GM19025 (cell line): Measurements from ENCODE around the gene COX5A.
"Not testable (repeated sequence)": the region's sequence is repeated elsewhere in the genome, so short reads cannot be mapped to it uniquely, and the experiment has no call there.

Experiments used
- ATAC-seq: cut with Tn5 transposase; IDR thresholded peaks from one replicate; pipeline ENCODE4 v1.9.1; 2021; ENCODE audit warnings: mild to moderate bottlenecking, low read depth, moderate library complexity; ENCODE audit not compliant: unreplicated experiment

The COX5A gene

GRCh38 chr15:74902295-74903075, 35.4 kb downstream of the COX5A start:
- ATAC-seq: no peak

DNA sequence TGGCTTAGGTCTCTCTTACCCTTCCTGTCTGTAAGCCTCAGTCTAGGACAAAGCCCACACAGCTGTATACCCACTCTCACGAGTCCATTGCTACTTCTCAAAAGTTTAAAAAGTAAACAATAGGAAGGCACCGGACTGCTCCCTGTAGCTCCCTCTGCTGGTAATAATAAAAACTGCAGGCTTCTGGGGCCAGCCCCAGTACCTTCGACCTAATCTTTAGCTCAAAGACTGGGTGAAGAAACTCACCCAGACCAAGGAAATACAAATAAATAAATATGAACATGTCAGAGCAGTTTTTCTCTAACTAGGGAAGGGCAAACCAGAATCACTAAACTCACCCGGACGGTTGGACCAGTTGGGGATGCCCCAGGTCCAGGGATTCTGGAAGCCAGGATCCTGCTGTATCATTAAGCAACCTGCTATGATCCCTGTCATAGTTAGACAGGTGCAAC, 36.2 kb downstream of the COX5A start:
- no peak for ATAC-seq

- ATAC-seq: no peak
Observed at GRCh38 chr15:74897300-74897701, 40.6 kb downstream of the COX5A start.

GRCh38 chr15:74896316-74896715, 41.6 kb downstream of the COX5A start:
- no peak for ATAC-seq

DNA sequence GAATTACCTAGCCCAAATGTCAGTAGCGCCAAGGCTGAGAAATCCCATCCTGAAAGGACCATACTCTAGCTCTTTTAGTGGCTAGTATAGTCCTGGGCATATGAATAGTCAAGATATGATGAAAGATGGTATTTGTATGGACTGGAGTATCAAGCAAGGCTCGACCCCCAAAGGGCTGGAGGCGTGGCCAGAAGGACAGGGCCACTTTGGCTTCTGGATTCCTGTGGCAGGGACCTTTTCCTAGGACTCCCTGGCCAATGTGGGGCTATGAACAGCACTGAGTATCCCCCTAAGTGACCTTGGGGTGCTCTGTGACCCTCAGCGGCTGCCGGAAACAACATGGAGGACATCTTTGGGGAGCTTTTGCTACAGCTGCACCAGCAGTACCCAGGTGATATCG, 42.0 kb downstream of the COX5A start:
- ATAC-seq: no peak

- not testable (repeated sequence) for ATAC-seq
Observed at GRCh38 chr15:74894383-74894782, 43.5 kb downstream of the COX5A start.

DNA sequence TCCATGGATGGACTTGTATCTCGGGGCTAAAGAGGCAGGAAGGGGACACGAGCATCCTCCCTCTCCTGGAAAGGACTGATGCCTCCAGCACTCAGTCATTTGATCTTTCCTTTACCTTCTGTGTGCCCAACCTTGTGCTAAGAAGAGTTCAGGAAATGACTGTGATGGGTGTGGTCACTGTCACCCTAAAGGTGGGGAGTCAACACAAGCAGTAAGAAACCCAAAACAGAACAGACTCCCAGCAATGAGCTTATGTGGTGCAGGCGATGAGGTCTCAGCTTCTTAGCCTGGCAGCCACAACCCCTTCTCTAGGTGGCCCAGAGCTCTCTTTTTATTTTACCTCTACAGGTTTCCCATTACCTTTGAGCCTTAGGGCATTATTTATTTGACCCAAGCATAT, 44.2 kb downstream of the COX5A start:
- ATAC-seq: no peak

- no peak for ATAC-seq
Observed at GRCh38 chr15:74892931-74893330, 44.9 kb downstream of the COX5A start.

DNA sequence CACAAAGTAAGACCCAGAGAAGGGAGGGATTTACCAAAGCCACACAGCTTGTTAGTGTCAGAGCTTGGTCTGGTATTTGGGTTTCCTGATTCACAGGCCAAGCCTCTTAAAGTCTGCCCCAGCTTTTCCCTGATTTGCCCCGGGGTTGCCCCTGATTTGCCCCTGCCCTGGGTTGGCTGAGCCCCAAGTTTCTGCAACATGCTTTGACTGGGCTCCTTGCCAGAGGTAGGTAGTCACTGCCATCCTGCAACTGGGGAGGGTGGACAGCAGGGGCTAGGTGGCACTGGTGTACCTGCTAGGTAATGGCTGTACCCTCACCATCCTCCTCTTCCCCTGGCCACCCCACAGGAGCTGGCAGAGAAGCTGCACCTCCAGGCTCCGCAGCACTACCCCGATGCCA, 45.6 kb downstream of the COX5A start:
- no peak for ATAC-seq

DNA sequence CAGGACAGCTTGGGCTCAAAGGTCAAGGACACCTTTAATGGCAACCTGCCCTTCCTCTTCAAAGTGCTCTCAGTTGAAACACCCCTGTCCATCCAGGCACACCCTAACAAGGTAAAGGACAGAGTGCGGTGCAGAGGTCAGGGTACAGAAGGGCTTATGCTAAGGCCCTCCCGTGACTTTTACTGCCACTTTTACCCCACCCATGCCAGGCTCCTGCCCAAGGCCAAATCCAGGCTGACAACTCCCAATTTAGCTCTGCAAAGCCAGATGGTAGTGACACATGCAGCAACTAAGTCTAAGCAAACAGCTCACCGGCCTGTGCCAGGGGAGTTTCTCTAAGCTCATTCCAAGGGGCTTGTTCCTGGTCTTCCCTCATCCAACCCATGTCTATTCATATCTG, 46.4 kb downstream of the COX5A start:
- no peak for ATAC-seq

GRCh38 chr15:74890665-74890960, 47.3 kb downstream of the COX5A start:
- ATAC-seq: no peak

DNA sequence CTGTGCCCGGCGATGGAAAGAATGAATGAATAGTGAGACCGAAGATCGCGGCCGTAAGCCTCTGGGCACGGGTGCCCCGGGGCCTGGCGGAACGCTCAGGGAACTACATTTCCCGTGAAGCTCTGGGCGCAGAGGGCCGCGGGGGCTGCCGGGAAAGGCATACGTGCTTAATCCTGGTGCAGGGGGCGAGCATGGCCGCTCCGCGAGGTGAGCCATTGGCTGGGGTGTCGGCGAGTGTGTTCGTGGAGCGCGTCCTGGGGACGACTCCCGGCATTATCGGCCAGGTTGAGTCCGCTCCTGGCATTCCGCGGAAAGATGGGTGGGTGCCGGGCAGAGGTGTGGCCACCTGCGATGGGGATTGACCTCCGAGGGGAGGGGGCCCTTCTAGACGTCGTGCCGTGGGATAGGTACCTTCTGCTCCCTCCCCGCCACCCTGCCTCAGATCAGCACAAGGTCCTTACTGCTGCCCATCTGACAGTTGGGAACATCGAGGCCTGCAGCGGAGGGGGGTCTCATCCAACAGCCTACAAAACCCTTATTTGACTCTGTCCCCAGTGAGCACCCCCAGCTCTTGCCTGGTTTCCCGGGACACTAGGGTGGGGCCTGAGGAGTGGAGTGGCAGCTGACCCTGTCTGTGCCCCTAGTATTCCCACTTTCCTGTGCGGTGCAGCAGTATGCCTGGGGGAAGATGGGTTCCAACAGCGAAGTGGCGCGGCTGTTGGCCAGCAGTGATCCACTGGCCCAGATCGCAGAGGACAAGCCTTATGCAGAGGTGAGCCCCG, 47.8 kb downstream of the COX5A start, which contains the start of gene MPI:
Gene MPI, plus strand, starts transcription at position 160 of the 782 bp plus-strand sequence. Its CDS starts 32 bp downstream, at position 192.
- peak; percentile 97 for ATAC-seq

DNA sequence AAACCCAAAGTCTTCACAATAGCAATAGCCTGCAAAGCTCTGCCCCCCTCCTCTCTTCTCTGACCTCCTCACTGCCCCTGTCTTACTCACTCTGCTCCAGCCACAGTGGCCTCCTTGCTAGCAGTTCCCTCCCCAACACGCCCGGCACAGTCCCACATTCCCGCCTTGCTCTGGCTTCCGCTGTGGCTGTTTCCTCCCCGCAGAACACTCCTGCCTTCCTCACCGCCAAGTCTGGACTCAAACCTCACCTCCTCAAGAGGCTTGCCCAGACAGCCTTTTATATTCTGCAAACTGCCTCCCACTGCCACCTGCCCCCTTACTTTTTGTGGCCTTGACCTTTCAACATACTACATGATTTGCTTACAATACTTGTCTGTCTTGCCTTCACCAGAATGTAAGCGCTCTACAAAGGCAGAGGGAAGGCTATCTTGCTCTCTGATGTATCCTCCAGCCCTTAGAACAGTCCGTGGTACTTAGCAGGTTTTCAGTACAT, 48.4 kb downstream of the COX5A start:
- ATAC-seq: peak; percentile 19

DNA sequence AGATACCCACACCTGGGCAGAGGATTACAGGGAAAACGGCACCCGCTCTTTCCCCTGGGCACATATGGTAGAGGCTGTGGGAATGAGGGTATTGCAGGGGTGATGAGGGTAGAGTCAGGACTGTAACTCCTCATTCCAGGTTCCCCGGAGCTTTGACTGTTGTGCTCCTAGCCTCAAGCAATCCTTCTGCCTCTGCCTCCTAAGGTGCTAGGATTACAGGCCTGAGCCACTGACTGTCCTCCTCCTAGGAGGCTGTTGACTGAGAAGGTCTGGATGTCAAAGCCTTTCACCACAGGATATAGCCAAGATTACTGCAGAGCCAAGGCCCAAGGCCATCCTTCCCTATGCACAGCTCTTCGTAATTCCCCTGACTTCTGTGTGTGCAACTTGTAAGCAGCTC, 49.2 kb downstream of the COX5A start:
- no peak for ATAC-seq

DNA sequence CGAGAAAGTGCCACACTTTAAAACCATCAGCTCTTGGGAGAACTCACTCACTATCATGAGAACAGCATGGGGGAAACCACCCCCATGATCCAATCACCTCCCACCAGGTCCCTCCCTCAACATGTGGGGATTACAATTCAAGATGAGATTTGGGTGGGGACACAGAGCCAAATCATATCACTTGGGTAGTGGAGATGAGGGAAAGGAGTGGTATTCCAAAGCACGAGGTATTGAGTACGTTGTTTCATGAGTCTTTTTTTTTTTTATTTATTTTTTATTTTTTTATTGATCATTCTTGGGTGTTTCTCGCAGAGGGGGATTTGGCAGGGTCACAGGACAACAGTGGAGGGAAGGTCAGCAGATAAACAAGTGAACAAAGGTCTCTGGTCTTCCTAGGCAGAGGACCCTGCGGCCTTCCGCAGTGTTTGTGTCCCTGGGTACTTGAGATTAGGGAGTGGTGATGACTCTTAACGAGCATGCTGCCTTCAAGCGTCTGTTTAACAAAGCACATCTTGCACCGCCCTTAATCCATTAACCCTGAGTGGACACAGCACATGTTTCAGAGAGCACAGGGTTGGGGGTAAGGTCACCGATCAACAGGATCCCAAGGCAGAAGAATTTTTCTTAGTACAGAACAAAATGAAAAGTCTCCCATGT, 50.2 kb downstream of the COX5A start:
- not testable (repeated sequence) for ATAC-seq

DNA sequence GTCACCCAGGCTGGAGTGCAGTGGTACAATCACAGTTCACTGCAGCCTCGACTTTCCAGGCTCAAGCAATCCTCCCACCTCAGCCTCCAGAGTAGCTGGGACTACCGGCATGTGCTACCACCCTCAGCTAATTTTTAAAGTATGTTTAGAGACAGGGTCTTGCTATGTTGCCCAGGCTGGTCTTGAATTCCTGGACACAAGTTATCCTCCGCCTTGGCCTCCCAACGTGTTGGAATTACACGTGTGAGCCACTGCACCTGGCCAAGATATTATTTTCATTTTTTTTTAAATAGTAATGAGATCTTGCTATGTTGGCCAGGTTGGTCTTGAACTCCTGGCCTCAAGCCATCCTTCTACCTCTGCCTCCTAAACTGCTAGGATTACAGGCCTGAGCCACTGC, 52.4 kb downstream of the COX5A start:
- no peak for ATAC-seq

GRCh38 chr15:74884428-74885223, 53.2 kb downstream of the COX5A start:
- ATAC-seq: no peak

DNA sequence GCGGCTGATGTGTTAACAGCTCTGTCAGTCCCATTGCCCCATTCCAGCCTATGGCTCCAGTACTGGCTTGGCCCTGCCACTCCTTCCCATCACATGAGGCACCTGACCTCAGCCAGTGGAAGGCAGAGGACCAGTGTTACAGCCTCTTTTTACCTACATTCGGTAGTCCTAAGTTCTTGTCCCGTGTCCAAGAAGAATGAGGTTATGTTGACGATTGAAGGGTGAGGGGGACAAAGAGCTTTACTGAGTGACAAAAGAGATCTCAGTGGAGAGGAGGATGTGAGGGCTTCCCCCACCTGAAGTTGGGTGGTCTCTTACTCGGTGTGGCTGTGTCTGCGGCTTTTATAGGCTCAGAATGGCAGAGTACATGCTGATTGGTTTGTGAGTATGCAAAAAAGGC, 55.3 kb downstream of the COX5A start:
- ATAC-seq: no peak

DNA sequence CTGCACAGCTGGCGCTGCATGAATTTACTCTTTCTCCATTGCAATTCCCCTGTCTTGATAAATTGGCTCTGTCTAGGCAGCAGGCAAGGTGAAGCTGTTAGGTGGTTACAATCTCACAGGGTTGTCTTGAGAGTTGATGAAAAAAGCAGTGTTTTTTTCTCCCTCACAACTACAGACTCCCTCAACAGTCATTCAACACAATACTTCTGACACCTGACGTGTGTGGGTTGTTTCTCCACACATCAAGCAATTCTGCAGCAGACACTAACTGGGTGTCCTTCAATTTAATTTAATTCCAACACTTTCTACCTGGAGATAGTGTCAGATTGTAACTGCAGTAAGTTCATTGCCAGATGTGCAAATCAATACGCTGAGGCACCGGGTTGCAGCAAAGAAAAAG, 59.6 kb downstream of the COX5A start:
- no peak for ATAC-seq

GRCh38 chr15:74873756-74874424, 64.0 kb downstream of the COX5A start:
- ATAC-seq: no peak
